Measurements from ENCODE around the gene KLF13.

KLF13 gene

GRCh38 chr15:31404345-31404744 lies 77.7 kb downstream of the KLF13 start:
- no peak for DNase-seq

GRCh38 chr15:31405200-31405920 lies 78.7 kb downstream of the KLF13 start:
- DNase-seq, result no peak

GRCh38 chr15:31407376-31407775 lies 80.7 kb downstream of the KLF13 start:
- no peak for DNase-seq

GRCh38 chr15:31407851-31408250 lies 81.2 kb downstream of the KLF13 start:
- DNase-seq, result no peak

- DNase-seq, result no peak
Measured at GRCh38 chr15:31408724-31409123, 82.1 kb downstream of the KLF13 start.

- DNase-seq, result no peak
Measured at GRCh38 chr15:31409171-31409570, 82.5 kb downstream of the KLF13 start.

GRCh38 chr15:31412824-31413223 lies 86.2 kb downstream of the KLF13 start:
- DNase-seq, result no peak

GRCh38 chr15:31415201-31415600 lies 88.6 kb downstream of the KLF13 start:
- no peak for DNase-seq

- no peak for DNase-seq
Measured at GRCh38 chr15:31419820-31420219, 93.2 kb downstream of the KLF13 start.

GRCh38 chr15:31427411-31427810 lies 100.8 kb downstream of the KLF13 start:
- no peak for DNase-seq

Measured in SHP77 (cell line).